ENCODE measurements around the gene MCF2L. TPM values are rescaled to one million over a fixed set of nuclear protein-coding genes. Genes with fewer than 3 reads are reported as not detected.

The MCF2L gene
- total and polyA plus RNA-seq, 9 of the 15 experiments (the other 6 are each of a cell fraction or from before 2014, with no cell fraction given) = 0.05 to 0.25 (median 0.18) TPM; not detected in 5

DNA sequence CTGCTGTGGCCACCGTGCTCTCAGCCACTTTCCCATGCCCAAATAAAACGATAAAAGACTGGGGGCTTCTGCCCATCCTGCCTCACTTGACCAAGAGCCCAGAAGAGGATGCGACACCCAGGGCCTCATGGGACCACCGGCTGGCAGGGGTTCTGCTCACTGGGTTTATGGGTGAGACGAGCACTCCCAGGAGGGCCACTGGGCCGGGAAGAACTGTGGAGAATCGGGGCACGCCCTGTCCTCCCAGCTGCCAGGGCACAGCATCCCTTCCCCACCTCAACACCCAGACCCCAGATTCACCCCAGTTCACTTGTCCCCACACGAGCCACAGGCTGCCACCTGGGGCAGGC lies 148.9 kb downstream of the MCF2L start (continued):
- TF ChIP-seq, protein P1, sequence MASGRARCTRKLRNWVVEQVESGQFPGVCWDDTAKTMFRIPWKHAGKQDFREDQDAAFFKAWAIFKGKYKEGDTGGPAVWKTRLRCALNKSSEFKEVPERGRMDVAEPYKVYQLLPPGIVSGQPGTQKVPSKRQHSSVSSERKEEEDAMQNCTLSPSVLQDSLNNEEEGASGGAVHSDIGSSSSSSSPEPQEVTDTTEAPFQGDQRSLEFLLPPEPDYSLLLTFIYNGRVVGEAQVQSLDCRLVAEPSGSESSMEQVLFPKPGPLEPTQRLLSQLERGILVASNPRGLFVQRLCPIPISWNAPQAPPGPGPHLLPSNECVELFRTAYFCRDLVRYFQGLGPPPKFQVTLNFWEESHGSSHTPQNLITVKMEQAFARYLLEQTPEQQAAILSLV (tag; IDR thresholded peaks at IDR 0.05) = no peak
- TF ChIP-seq, protein P2, sequence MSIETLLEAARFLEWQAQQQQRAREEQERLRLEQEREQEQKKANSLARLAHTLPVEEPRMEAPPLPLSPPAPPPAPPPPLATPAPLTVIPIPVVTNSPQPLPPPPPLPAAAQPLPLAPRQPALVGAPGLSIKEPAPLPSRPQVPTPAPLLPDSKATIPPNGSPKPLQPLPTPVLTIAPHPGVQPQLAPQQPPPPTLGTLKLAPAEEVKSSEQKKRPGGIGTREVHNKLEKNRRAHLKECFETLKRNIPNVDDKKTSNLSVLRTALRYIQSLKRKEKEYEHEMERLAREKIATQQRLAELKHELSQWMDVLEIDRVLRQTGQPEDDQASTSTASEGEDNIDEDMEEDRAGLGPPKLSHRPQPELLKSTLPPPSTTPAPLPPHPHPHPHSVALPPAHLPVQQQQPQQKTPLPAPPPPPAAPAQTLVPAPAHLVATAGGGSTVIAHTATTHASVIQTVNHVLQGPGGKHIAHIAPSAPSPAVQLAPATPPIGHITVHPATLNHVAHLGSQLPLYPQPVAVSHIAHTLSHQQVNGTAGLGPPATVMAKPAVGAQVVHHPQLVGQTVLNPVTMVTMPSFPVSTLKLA (conservative IDR thresholded peaks at IDR 0.05) = no peak
- no peak for TF ChIP-seq ZNF316 (IDR thresholded peaks at IDR 0.05)

DNA sequence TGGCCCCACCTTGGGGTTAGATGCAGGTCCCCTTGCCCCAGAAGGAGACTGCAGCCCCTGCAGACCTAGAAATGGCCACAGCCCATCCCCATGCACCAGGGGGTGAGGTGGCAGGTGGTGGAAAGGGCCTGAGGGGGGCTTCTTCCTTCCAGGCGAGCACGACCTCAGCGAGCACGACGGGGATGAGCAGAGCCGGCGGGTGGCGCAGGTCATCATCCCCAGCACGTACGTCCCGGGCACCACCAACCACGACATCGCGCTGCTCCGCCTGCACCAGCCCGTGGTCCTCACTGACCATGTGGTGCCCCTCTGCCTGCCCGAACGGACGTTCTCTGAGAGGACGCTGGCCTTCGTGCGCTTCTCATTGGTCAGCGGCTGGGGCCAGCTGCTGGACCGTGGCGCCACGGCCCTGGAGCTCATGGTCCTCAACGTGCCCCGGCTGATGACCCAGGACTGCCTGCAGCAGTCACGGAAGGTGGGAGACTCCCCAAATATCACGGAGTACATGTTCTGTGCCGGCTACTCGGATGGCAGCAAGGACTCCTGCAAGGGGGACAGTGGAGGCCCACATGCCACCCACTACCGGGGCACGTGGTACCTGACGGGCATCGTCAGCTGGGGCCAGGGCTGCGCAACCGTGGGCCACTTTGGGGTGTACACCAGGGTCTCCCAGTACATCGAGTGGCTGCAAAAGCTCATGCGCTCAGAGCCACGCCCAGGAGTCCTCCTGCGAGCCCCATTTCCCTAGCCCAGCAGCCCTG lies 149.4 kb downstream of the MCF2L start:
- Histone ChIP-seq H3K9me3 (replicated peaks; ENCODE audit: control insufficient read depth, insufficient read depth, low read depth, low read length) (no peaks in the 10 kb centered on the region), H3K27me3 (ENCODE audit: control insufficient read depth in 2 of 2, insufficient read depth in 2 of 2, low read length in 2 of 2) (peaks cover 2 to 81% of the 10 kb centered on the region in 2 experiments; a peak in 4 of 5 replicates), H3K36me3 (ENCODE audit: control insufficient read depth, insufficient read depth, low read length) (no peaks in the 10 kb centered on the region), H2AFZ (ENCODE audit: low read depth, low read length) (no peak overlapping the region), H3K79me2 (ENCODE audit: control insufficient read depth, insufficient read depth, low read length) (no peaks in the 10 kb centered on the region), H3K9me1 (ENCODE audit: control insufficient read depth, insufficient read depth, low read length) (no peaks in the 10 kb centered on the region), H3K4me1 (replicated peaks in 1 of 2; ENCODE audit: control insufficient read depth in 2 of 2, insufficient read depth in 2 of 2, low read length in 2 of 2) (peaks cover 0 to 15% of the 10 kb centered on the region in 2 experiments; a peak in 2 of 5 replicates), H4K20me1 (replicated peaks; ENCODE audit: control insufficient read depth, insufficient read depth, low read length) (no peaks in the 10 kb centered on the region), H3K4me3 (no peak overlapping the region), H3K9ac (ENCODE audit: insufficient read depth in 1 of 2, low read depth in 2 of 2, low read length in 2 of 2) (no peak overlapping the region), H3K4me2 (ENCODE audit: insufficient read depth, low read length) (no peak overlapping the region), H3K27ac (ENCODE audit: extremely low read depth, low read depth, low read length) (no peak overlapping the region)
- ATAC-seq (no peak), FAIRE-seq (no peak), DNase-seq (ENCODE audit: extremely low read depth in 1 of 4, low spot score in 3 of 4) (no peak)
- 1% methylated on average over 19 of the region's 42 CpGs for WGBS (ENCODE audit: insufficient coverage, low coverage, missing lambda C conversion rate)
- in situ Hi-C loops (cut with MboI) = no loop called here
- ChIA-PET POLR2A (no interaction called here), CTCF (ENCODE audit: low intra/inter-chr PET ratio) (no interaction called here)
- BruUV-seq (replicated peaks) = no TSS peak
- no peak for TF ChIP-seq FUS (optimal IDR thresholded peaks at IDR 0.05; ENCODE audit: low read depth, low read length)
- TF ChIP-seq, protein P3, sequence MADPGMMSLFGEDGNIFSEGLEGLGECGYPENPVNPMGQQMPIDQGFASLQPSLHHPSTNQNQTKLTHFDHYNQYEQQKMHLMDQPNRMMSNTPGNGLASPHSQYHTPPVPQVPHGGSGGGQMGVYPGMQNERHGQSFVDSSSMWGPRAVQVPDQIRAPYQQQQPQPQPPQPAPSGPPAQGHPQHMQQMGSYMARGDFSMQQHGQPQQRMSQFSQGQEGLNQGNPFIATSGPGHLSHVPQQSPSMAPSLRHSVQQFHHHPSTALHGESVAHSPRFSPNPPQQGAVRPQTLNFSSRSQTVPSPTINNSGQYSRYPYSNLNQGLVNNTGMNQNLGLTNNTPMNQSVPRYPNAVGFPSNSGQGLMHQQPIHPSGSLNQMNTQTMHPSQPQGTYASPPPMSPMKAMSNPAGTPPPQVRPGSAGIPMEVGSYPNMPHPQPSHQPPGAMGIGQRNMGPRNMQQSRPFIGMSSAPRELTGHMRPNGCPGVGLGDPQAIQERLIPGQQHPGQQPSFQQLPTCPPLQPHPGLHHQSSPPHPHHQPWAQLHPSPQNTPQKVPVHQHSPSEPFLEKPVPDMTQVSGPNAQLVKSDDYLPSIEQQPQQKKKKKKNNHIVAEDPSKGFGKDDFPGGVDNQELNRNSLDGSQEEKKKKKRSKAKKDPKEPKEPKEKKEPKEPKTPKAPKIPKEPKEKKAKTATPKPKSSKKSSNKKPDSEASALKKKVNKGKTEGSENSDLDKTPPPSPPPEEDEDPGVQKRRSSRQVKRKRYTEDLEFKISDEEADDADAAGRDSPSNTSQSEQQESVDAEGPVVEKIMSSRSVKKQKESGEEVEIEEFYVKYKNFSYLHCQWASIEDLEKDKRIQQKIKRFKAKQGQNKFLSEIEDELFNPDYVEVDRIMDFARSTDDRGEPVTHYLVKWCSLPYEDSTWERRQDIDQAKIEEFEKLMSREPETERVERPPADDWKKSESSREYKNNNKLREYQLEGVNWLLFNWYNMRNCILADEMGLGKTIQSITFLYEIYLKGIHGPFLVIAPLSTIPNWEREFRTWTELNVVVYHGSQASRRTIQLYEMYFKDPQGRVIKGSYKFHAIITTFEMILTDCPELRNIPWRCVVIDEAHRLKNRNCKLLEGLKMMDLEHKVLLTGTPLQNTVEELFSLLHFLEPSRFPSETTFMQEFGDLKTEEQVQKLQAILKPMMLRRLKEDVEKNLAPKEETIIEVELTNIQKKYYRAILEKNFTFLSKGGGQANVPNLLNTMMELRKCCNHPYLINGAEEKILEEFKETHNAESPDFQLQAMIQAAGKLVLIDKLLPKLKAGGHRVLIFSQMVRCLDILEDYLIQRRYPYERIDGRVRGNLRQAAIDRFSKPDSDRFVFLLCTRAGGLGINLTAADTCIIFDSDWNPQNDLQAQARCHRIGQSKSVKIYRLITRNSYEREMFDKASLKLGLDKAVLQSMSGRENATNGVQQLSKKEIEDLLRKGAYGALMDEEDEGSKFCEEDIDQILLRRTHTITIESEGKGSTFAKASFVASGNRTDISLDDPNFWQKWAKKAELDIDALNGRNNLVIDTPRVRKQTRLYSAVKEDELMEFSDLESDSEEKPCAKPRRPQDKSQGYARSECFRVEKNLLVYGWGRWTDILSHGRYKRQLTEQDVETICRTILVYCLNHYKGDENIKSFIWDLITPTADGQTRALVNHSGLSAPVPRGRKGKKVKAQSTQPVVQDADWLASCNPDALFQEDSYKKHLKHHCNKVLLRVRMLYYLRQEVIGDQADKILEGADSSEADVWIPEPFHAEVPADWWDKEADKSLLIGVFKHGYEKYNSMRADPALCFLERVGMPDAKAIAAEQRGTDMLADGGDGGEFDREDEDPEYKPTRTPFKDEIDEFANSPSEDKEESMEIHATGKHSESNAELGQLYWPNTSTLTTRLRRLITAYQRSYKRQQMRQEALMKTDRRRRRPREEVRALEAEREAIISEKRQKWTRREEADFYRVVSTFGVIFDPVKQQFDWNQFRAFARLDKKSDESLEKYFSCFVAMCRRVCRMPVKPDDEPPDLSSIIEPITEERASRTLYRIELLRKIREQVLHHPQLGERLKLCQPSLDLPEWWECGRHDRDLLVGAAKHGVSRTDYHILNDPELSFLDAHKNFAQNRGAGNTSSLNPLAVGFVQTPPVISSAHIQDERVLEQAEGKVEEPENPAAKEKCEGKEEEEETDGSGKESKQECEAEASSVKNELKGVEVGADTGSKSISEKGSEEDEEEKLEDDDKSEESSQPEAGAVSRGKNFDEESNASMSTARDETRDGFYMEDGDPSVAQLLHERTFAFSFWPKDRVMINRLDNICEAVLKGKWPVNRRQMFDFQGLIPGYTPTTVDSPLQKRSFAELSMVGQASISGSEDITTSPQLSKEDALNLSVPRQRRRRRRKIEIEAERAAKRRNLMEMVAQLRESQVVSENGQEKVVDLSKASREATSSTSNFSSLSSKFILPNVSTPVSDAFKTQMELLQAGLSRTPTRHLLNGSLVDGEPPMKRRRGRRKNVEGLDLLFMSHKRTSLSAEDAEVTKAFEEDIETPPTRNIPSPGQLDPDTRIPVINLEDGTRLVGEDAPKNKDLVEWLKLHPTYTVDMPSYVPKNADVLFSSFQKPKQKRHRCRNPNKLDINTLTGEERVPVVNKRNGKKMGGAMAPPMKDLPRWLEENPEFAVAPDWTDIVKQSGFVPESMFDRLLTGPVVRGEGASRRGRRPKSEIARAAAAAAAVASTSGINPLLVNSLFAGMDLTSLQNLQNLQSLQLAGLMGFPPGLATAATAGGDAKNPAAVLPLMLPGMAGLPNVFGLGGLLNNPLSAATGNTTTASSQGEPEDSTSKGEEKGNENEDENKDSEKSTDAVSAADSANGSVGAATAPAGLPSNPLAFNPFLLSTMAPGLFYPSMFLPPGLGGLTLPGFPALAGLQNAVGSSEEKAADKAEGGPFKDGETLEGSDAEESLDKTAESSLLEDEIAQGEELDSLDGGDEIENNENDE (IDR thresholded peaks at IDR 0.05; ENCODE audit: low read depth, low read length) = no peak
- intact Hi-C loops (cut with micrococcal nuclease) = no loop called here

All from K562 (cell line).